Measurements from ENCODE around the gene PCSK5. TPM values are rescaled to one million over a fixed set of nuclear protein-coding genes. Genes with fewer than 3 reads are reported as not detected.

The PCSK5 gene
- total and polyA plus RNA-seq, 5 experiments from 2014 or later = 6.5 to 22.8 (median 14.7) TPM

GRCh38 chr9:76137931-76138330 lies 247.5 kb downstream of the PCSK5 start:
- H3K4me1 Mint-ChIP-seq = peaks cover 6 to 24% (median 19%) of the 10 kb centered on the region in 4 donors
- DNase-seq = no peak
- H3K4me3 Mint-ChIP-seq = no peak overlapping the region
- H3K27ac Mint-ChIP-seq = no peak overlapping the region
- peaks cover 9 to 34% (median 20%) of the 10 kb centered on the region in 3 donors for H3K36me3 Mint-ChIP-seq
- no peaks in the 10 kb centered on the region for H3K9me3 Mint-ChIP-seq
- POLR2A ChIA-PET = no interaction called here
- ATAC-seq = no peak
- H3K27me3 Mint-ChIP-seq = no peaks in the 10 kb centered on the region

GRCh38 chr9:76138360-76138759 lies 247.9 kb downstream of the PCSK5 start:
- H3K4me3 Mint-ChIP-seq = no peak overlapping the region
- H3K27me3 Mint-ChIP-seq = no peaks in the 10 kb centered on the region
- no peak for DNase-seq
- POLR2A ChIA-PET = no interaction called here
- H3K27ac Mint-ChIP-seq = no peak overlapping the region
- peaks cover 6 to 28% (median 21%) of the 10 kb centered on the region in 4 donors for H3K4me1 Mint-ChIP-seq
- H3K36me3 Mint-ChIP-seq = peaks cover 9 to 33% (median 18%) of the 10 kb centered on the region in 3 donors
- ATAC-seq = no peak
- no peaks in the 10 kb centered on the region for H3K9me3 Mint-ChIP-seq

- no peak for DNase-seq
Observed at GRCh38 chr9:76143834-76144233, 253.4 kb downstream of the PCSK5 start.

GRCh38 chr9:76150013-76150412 lies 259.5 kb downstream of the PCSK5 start:
- DNase-seq = no peak
- no peaks in the 10 kb centered on the region for H3K27me3 Mint-ChIP-seq
- H3K27ac Mint-ChIP-seq = no peak overlapping the region
- POLR2A ChIA-PET = no interaction called here
- ATAC-seq = no peak
- no peak overlapping the region for H3K4me3 Mint-ChIP-seq
- H3K36me3 Mint-ChIP-seq = peaks cover 0 to 17% (median 8%) of the 10 kb centered on the region in 3 donors
- no peaks in the 10 kb centered on the region for H3K9me3 Mint-ChIP-seq
- H3K4me1 Mint-ChIP-seq = peaks cover 0 to 22% (median 13%) of the 10 kb centered on the region in 4 donors

More at GRCh38 chr9:76143834-76144233, 253.4 kb downstream of the PCSK5 start:
- Mint-ChIP-seq H3K27me3 (no peaks in the 10 kb centered on the region), H3K4me1 (peaks cover 0 to 25% (median 14%) of the 10 kb centered on the region in 4 donors), H3K4me3 (no peak overlapping the region), H3K27ac (peak overlapping the region in 1 of 10 donors; percentile 2), H3K9me3 (no peaks in the 10 kb centered on the region), H3K36me3 (peaks cover under 1 to 22% (median 12%) of the 10 kb centered on the region in 3 donors)
- POLR2A ChIA-PET = no interaction called here
- ATAC-seq = no peak

- H3K27ac Mint-ChIP-seq = peak overlapping the region in 1 of 10 donors; percentile 42
- no peak for DNase-seq
Observed at GRCh38 chr9:76151267-76151666, 260.8 kb downstream of the PCSK5 start.

GRCh38 chr9:76153339-76153738 lies 262.9 kb downstream of the PCSK5 start:
- POLR2A ChIA-PET = no interaction called here

More at GRCh38 chr9:76151267-76151666, 260.8 kb downstream of the PCSK5 start:
- H3K4me3 Mint-ChIP-seq = no peak overlapping the region
- no peaks in the 10 kb centered on the region for H3K27me3 Mint-ChIP-seq
- H3K9me3 Mint-ChIP-seq = no peaks in the 10 kb centered on the region
- POLR2A ChIA-PET = no interaction called here
- peaks cover 0 to 22% (median 14%) of the 10 kb centered on the region in 4 donors for H3K4me1 Mint-ChIP-seq
- H3K36me3 Mint-ChIP-seq = peaks cover 0 to 13% (median 2%) of the 10 kb centered on the region in 3 donors
- ATAC-seq = no peak

GRCh38 chr9:76153902-76154629 lies 263.6 kb downstream of the PCSK5 start:
- ATAC-seq = no peak
- Mint-ChIP-seq H3K36me3 (peaks cover 9 to 31% (median 17%) of the 10 kb centered on the region in 3 donors), H3K9me3 (no peaks in the 10 kb centered on the region), H3K27me3 (no peaks in the 10 kb centered on the region), H3K4me3 (no peak overlapping the region), H3K4me1 (peaks cover 0 to 12% (median 9%) of the 10 kb centered on the region in 4 donors), H3K27ac (peak overlapping the region in 1 of 10 donors; percentile 7)
- POLR2A ChIA-PET = no interaction called here
- DNase-seq = no peak

More at GRCh38 chr9:76153339-76153738, 262.9 kb downstream of the PCSK5 start:
- peaks cover 4 to 28% (median 14%) of the 10 kb centered on the region in 3 donors for H3K36me3 Mint-ChIP-seq
- H3K27ac Mint-ChIP-seq = peak overlapping the region in 1 of 10 donors; percentile 7
- no peak overlapping the region for H3K4me3 Mint-ChIP-seq
- no peak for DNase-seq
- H3K9me3 Mint-ChIP-seq = no peaks in the 10 kb centered on the region
- H3K27me3 Mint-ChIP-seq = no peaks in the 10 kb centered on the region
- H3K4me1 Mint-ChIP-seq = peaks cover 0 to 16% (median 11%) of the 10 kb centered on the region in 4 donors
- ATAC-seq = no peak

- Mint-ChIP-seq H3K27ac (peak overlapping the region in 3 of 10 donors; percentile 0 to 76 (median 17)), H3K27me3 (no peaks in the 10 kb centered on the region), H3K36me3 (peaks cover 9 to 44% (median 26%) of the 10 kb centered on the region in 3 donors), H3K4me3 (no peak overlapping the region), H3K4me1 (peaks cover 0 to 9% (median 6%) of the 10 kb centered on the region in 4 donors), H3K9me3 (no peaks in the 10 kb centered on the region)
- POLR2A ChIA-PET = no interaction called here
- DNase-seq (no peak), ATAC-seq (no peak)
Observed at GRCh38 chr9:76155361-76155760, 264.9 kb downstream of the PCSK5 start.

- peaks cover 22 to 72% (median 53%) of the 10 kb centered on the region in 3 donors for H3K36me3 Mint-ChIP-seq
- H3K9me3 Mint-ChIP-seq = no peaks in the 10 kb centered on the region
- H3K27ac Mint-ChIP-seq = peak overlapping the region in 3 of 10 donors; percentile 44 to 85 (median 75)
- peaks cover 0 to 6% (median 3%) of the 10 kb centered on the region in 4 donors for H3K4me1 Mint-ChIP-seq
- no peak for ATAC-seq
- no peak overlapping the region for H3K4me3 Mint-ChIP-seq
- no peak for DNase-seq
- no peaks in the 10 kb centered on the region for H3K27me3 Mint-ChIP-seq
- POLR2A ChIA-PET = no interaction called here
Observed at GRCh38 chr9:76158713-76159112, 268.2 kb downstream of the PCSK5 start.

- DNase-seq (no peak), ATAC-seq (no peak)
- Mint-ChIP-seq H3K27me3 (no peaks in the 10 kb centered on the region), H3K4me1 (peaks cover 0 to 6% (median 2%) of the 10 kb centered on the region in 4 donors), H3K9me3 (no peaks in the 10 kb centered on the region), H3K4me3 (no peak overlapping the region), H3K36me3 (peaks cover 22 to 78% (median 53%) of the 10 kb centered on the region in 3 donors), H3K27ac (peak overlapping the region in 2 of 10 donors; percentile 37 to 44)
- POLR2A ChIA-PET = no interaction called here
Observed at GRCh38 chr9:76159293-76159926, 268.9 kb downstream of the PCSK5 start.

- Mint-ChIP-seq H3K4me1 (peaks cover under 1 to 8% (median 6%) of the 10 kb centered on the region in 4 donors), H3K9me3 (no peaks in the 10 kb centered on the region), H3K27ac (no peak overlapping the region), H3K36me3 (peaks cover 22 to 90% (median 59%) of the 10 kb centered on the region in 3 donors), H3K27me3 (no peaks in the 10 kb centered on the region), H3K4me3 (no peak overlapping the region)
- ATAC-seq (no peak), DNase-seq (no peak)
- POLR2A ChIA-PET = no interaction called here
Observed at GRCh38 chr9:76161106-76161505, 270.6 kb downstream of the PCSK5 start.

- Mint-ChIP-seq H3K4me1 (peaks cover 4 to 12% (median 10%) of the 10 kb centered on the region in 4 donors), H3K36me3 (peaks cover 26 to 93% (median 60%) of the 10 kb centered on the region in 3 donors), H3K4me3 (no peak overlapping the region), H3K9me3 (no peaks in the 10 kb centered on the region), H3K27me3 (no peaks in the 10 kb centered on the region), H3K27ac (no peak overlapping the region)
- no peak for DNase-seq
- POLR2A ChIA-PET = no interaction called here
- ATAC-seq = no peak
Observed at GRCh38 chr9:76161541-76161940, 271.1 kb downstream of the PCSK5 start.

Measured in naive thymus-derived CD8-positive, alpha-beta T cell (primary cell).